SU-DHL-6 (cell line): Measurements from ENCODE around the gene DSG3.

Source experiments
- CTCF ChIP-seq: fragments of 200-600 bp; sonication (generic); IDR thresholded peaks from one replicate; pipeline ENCODE4 v1.5.1; 2017; ENCODE audit warnings: antibody characterized with exemption, mild to moderate bottlenecking, low read length, moderate library complexity; ENCODE audit not compliant: insufficient read depth, poor library complexity, severe bottlenecking
- EZH2phosphoT487 ChIP-seq: fragments of 200-600 bp; sonication (generic), shearing (Covaris generic); conservative IDR thresholded peaks from 2 replicates; pipeline ENCODE4 v1.6.1; 2018; ENCODE audit warnings: mild to moderate bottlenecking, antibody characterized with exemption, low read length, moderate library complexity, mixed read lengths

- no peak for TF ChIP-seq CTCF
- no peak for TF ChIP-seq EZH2phosphoT487
Observed at GRCh38 chr18:31510319-31510718, 62.8 kb downstream of the DSG3 start.
